HL-60 (cell line): ENCODE results near the gene PLEKHG5.
"Not testable (repeated sequence)": the region's sequence is repeated elsewhere in the genome, so short reads cannot be mapped to it uniquely, and the experiment has no call there.

Experiments
- DNase-seq, 2 experiments: peaks; one replicate each; pipeline ENCODE4 v3.0.0-alpha.2; 2010 to 2020; ENCODE audit warnings: low read depth in 1 of 2, low spot score in 1 of 2
- H3K27ac ChIP-seq: fragments of 250-450 bp; sonication (Bioruptor Pico); replicated peaks from 2 replicates; pipeline ENCODE4 v1.5.1; 2020; ENCODE audit warnings: mild to moderate bottlenecking, moderate library complexity
- H3K27me3 ChIP-seq: fragments of 250-450 bp; sonication (Bioruptor Pico); 2 replicates; pipeline ENCODE4 v1.5.1; 2021; ENCODE audit warnings: mild to moderate bottlenecking, moderate library complexity; ENCODE audit not compliant: insufficient read depth, poor library complexity, severe bottlenecking
- H3K4me3 ChIP-seq: replicated peaks from 2 replicates; pipeline ENCODE4 v1.5.1; 2011; ENCODE audit warnings: mild to moderate bottlenecking, control low read depth, low read length; ENCODE audit not compliant: insufficient read depth
- CTCF ChIP-seq: IDR thresholded peaks from one replicate; pipeline ENCODE4 v1.5.1; 2011; ENCODE audit warnings: low read length, control low read depth, inconsistent platforms; ENCODE audit not compliant: insufficient read depth
- GABPA ChIP-seq: IDR thresholded peaks from 2 replicates; pipeline ENCODE4 v1.6.1; 2012; ENCODE audit warnings: low read depth
- POLR2AphosphoS5 ChIP-seq: IDR thresholded peaks from 2 replicates; pipeline ENCODE4 v1.6.1; 2012; ENCODE audit warnings: low read depth
- REST ChIP-seq: IDR thresholded peaks from 2 replicates; pipeline ENCODE4 v1.6.1; 2012; ENCODE audit warnings: low read depth; ENCODE audit not compliant: insufficient replicate concordance
- SPI1 ChIP-seq: IDR thresholded peaks from 2 replicates; pipeline ENCODE4 v1.6.1; 2012; ENCODE audit warnings: low read depth, mild to moderate bottlenecking, borderline replicate concordance

The PLEKHG5 gene

GRCh38 chr1:6438047-6438525 lies 53.4 kb downstream of the PLEKHG5 start:
- H3K27me3 ChIP-seq, result peaks cover 10% of the 10 kb centered on the region
- TF ChIP-seq POLR2AphosphoS5 (no peak), GABPA (no peak), CTCF (peak; percentile 94), SPI1 (no peak)
- DNase-seq, result peak in 1 of 2 experiments; percentile 54

DNA sequence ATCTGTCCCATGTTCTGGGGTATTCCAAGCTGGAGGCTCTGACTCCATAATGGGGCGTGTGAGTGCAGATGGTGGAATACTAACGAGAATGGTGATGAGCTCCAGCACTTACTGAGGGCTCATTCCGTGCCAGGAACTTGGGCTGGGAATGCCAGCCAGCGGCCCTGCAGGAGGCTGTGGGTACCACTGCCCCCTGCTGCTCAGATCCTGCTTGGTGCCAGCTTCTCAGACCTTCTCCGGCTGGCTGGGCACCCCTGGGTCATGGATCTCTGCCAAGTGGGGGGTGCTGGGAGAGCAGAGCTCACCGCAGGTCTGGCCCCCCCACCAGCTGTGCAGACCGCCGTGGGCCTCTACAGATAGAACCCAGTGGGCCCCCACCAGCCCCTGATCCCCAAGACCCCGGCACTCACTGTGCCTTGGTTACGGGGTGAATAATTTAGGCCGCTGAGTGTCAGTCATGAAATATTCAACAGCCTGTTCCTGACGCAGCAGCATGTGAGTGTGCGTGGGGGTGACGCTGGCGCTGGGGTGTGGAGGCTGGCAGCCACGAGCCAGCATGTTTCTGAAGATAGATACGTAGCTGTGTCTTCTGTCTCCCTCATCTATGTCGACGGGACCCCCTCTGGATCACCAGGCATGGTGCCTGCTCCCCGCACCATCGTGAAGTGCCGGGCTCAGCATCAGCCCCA lies 54.3 kb downstream of the PLEKHG5 start:
- not testable (repeated sequence) for H3K27me3 ChIP-seq, H3K4me3 ChIP-seq, DNase-seq, H3K27ac ChIP-seq

More at GRCh38 chr1:6438047-6438525, 53.4 kb downstream of the PLEKHG5 start:
- Histone ChIP-seq H3K27ac (no peak overlapping the region), H3K4me3 (no peak overlapping the region)

DNA sequence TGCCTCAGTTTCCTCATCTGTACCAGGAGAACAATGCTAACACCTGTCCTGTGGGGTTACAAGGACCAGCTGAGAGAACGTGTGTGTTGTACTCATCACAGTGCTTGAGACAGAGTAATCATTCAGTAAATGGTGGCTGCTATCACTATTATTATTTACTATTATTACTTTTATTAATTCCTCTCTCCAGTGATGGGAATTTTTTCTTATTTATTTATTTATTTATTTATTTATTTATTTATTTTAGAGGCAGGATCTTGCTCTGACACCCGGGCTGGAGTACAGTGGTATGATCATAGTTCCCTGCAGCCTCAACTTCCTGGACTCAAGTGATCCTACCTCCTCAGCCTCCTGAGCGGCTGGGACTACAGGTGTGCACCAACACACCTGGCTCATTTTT lies 55.2 kb downstream of the PLEKHG5 start:
- H3K27ac ChIP-seq, H3K27me3 ChIP-seq, H3K4me3 ChIP-seq, DNase-seq: not testable (repeated sequence)

DNA sequence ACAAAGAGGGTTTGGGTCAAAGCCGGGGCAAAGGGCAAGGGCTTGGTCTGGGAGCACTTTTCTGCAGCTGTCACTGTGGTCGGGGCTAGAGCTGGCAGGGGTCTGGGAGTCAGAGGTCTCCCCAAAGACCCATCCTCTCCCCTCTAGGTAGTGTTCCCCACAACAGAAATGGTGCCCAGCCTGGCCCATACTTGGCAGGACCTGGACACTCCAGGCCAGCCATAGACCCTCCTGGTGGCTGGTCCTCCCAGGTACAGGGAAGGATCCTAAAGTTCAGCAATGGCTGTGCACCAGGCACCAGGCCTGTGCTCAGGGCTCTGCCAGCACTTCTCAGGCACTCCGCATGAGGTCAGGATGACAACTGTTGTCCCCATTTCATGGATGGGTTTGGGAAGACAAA lies 55.9 kb downstream of the PLEKHG5 start:
- TF ChIP-seq GABPA (no peak), REST (no peak), CTCF (no peak), POLR2AphosphoS5 (no peak), SPI1 (no peak)
- DNase-seq, result no peak
- H3K27me3 ChIP-seq, result peaks cover 11% of the 10 kb centered on the region
- H3K27ac ChIP-seq, result no peak overlapping the region
- H3K4me3 ChIP-seq, result no peak overlapping the region

GRCh38 chr1:6435129-6435528 lies 56.3 kb downstream of the PLEKHG5 start:
- Histone ChIP-seq H3K4me3 (no peak overlapping the region), H3K27me3 (peaks cover 13% of the 10 kb centered on the region), H3K27ac (no peak overlapping the region)
- DNase-seq, result no peak
- TF ChIP-seq GABPA (no peak), REST (no peak), POLR2AphosphoS5 (no peak), SPI1 (no peak), CTCF (no peak)
